Psoas muscle (tissue), 8 donors: ENCODE measurements around the gene LRRC52. TPM values are rescaled to one million over a fixed set of nuclear protein-coding genes. Genes with fewer than 3 reads are reported as not detected.
"Not testable (repeated sequence)": the region's sequence is repeated elsewhere in the genome, so short reads cannot be mapped to it uniquely, and the experiment has no call there.

ENCODE experiments used
- ATAC-seq, 4 donors: fragments of 200-7000 bp; cut with Tn5 transposase; one replicate each; pipeline ENCODE4 v1.9.1; 2020; ENCODE audit warnings: moderate library complexity in 3 of 4, mild to moderate bottlenecking in 2 of 4
- DNase-seq, 2 donors: peaks; one replicate each; pipeline ENCODE4 v3.0.0-alpha.2; 2020
- H3K27ac ChIP-seq: fragments of 200-600 bp; one replicate; pipeline ENCODE4 v1.8.0; 2022
- H3K27me3 ChIP-seq, 3 donors: fragments of 200-600 bp in 1 of 3; one replicate each; pipeline versions ENCODE4 v1.6.1 to v1.8.0; 2013 to 2022; ENCODE audit warnings: low read length in 2 of 3, mild to moderate bottlenecking in 2 of 3, moderate library complexity in 1 of 3; ENCODE audit not compliant: insufficient read depth in 3 of 3
- H3K36me3 ChIP-seq, 2 donors: fragments of 200-600 bp in 1 of 2; one replicate each; pipeline versions ENCODE4 v1.6.1 to v1.8.0; 2013 to 2022; ENCODE audit warnings: low read depth in 1 of 2, mild to moderate bottlenecking in 1 of 2, moderate library complexity in 1 of 2; ENCODE audit not compliant: insufficient read depth in 1 of 2
- H3K4me1 ChIP-seq: fragments of 200-600 bp; one replicate; pipeline ENCODE4 v1.8.0; 2022
- H3K4me3 ChIP-seq: fragments of 200-600 bp; one replicate; pipeline ENCODE4 v1.8.0; 2022; ENCODE audit warnings: mild to moderate bottlenecking
- H3K9me3 ChIP-seq: fragments of 200-600 bp; one replicate; pipeline ENCODE4 v1.8.0; 2022
- CTCF ChIP-seq: fragments of 200-600 bp; IDR thresholded peaks from one replicate; pipeline ENCODE4 v1.8.0; 2022; ENCODE audit warnings: antibody characterized with exemption
- WGBS, 3 donors: extraction: QIAGEN DNeasy Blood & Tissue Kit; methylation state at CpG; one replicate each; pipeline versions ENCODE4 v1.1.6 to v1.1.7; 2013; 5-methylcytosine and 5-hydroxymethylcytosine counted together
- intact Hi-C, 2 donors: fragments of 100-400 bp; cut with DNase I; formaldehyde crosslinking; loops; one replicate each; pipeline versions ENCODE4 v1.11.0 to v1.14.2; 2022
- polyA plus RNA-seq, 3 donors: library from polyadenylated mRNA; stranded (reverse); fragments of 200-250 nt; gene quantifications; one replicate each; pipeline ENCODE4 v1.2.3, GENCODE V29; 2013
- total RNA-seq, 4 donors: library from RNA; stranded (reverse); fragmentation: NEBNext Ultra II Directional in 2 of 4; extraction: Animal tissue kit (Norgen Biotek cat#: 25700) in 2 of 4; gene quantifications; one replicate each; pipeline versions ENCODE4 v1.2.1 to v1.2.4, GENCODE V29; 2021 to 2023
- donor health status: healthy with polysubstance abuse.
- donor health status: DM: no; HTN: no; CAD: no; lungs with moderate emphysema.
- donor health status: Bipolar disorder and iron deficiency.
- donor health status: healthy.
- donor health status: DM: yes; HTN: yes; CAD: no.
- donor health status: DM: no; HTN: no; CAD: no.
- donor health status: DM: no; HTN: no; CAD: no.
- donor health status: DM: yes; HTN: yes; CAD: no.

LRRC52 gene
- total and polyA plus RNA-seq, 7 donors: 0.08 to 1.2 (median 0.08) TPM; not detected in 4

- WGBS, 3 donors: 72 to 88% (median 88%) methylated on average over 2 of the region's 2 CpGs
- no peaks in the 10 kb centered on the region for H3K9me3 ChIP-seq
- no peak overlapping the region for H3K4me3 ChIP-seq
- H3K27me3 ChIP-seq: no peaks in the 10 kb centered on the region
- intact Hi-C loops: loop anchor here (5.0 kb wide), 2 partner anchors 93 to 313 kb away; partner anchors contain the start of gene ALDH9A1 (in 1 of the 2)
- DNase-seq (no peak), ATAC-seq (no peak)
- no peak overlapping the region for H3K27ac ChIP-seq
- H3K4me1 ChIP-seq: no peaks in the 10 kb centered on the region
- H3K36me3 ChIP-seq: no peaks in the 10 kb centered on the region
- TF ChIP-seq CTCF: no peak
These were observed 60.0 kb downstream of the LRRC52 start for GRCh38 chr1:165603810-165604209.

GRCh38 chr1:165605246-165605645 is 61.4 kb downstream of the LRRC52 start:
- H3K4me3 ChIP-seq: no peak overlapping the region
- intact Hi-C loops: no loop called here
- H3K27me3 ChIP-seq: no peaks in the 10 kb centered on the region
- H3K36me3 ChIP-seq: no peaks in the 10 kb centered on the region
- 84 to 94% (median 88%) methylated on average over 4 of the region's 4 CpGs for WGBS, 3 donors
- no peaks in the 10 kb centered on the region for H3K4me1 ChIP-seq
- DNase-seq (no peak), ATAC-seq (no peak)
- H3K9me3 ChIP-seq: no peaks in the 10 kb centered on the region
- no peak for TF ChIP-seq CTCF
- no peak overlapping the region for H3K27ac ChIP-seq

- ATAC-seq, H3K4me3 ChIP-seq, H3K4me1 ChIP-seq, DNase-seq, intact Hi-C loops, H3K9me3 ChIP-seq, H3K27me3 ChIP-seq, H3K36me3 ChIP-seq, H3K27ac ChIP-seq: not testable (repeated sequence)
- WGBS, 3 donors: 82 to 92% (median 87%) methylated on average over 12 of the region's 12 CpGs
These were observed 62.9 kb downstream of the LRRC52 start for GRCh38 chr1:165606676-165607075.

GRCh38 chr1:165610866-165611265 is 67.1 kb downstream of the LRRC52 start:
- intact Hi-C loops: no loop called here
- Histone ChIP-seq H3K9me3 (no peaks in the 10 kb centered on the region), H3K4me3 (no peak overlapping the region), H3K36me3 (no peaks in the 10 kb centered on the region), H3K27ac (no peak overlapping the region), H3K27me3 (no peaks in the 10 kb centered on the region), H3K4me1 (no peaks in the 10 kb centered on the region)
- DNase-seq: no peak
- WGBS, 3 donors: 36 to 54% (median 46%) methylated on average over 1 of the region's 1 CpG
- ATAC-seq: no peak
- no peak for TF ChIP-seq CTCF

GRCh38 chr1:165612062-165612461 is 68.3 kb downstream of the LRRC52 start:
- H3K9me3 ChIP-seq: no peaks in the 10 kb centered on the region
- H3K36me3 ChIP-seq: no peaks in the 10 kb centered on the region
- H3K4me1 ChIP-seq: no peaks in the 10 kb centered on the region
- ATAC-seq (no peak), DNase-seq (no peak)
- 90 to 91% (median 90%) methylated on average over 3 of the region's 3 CpGs for WGBS, 3 donors
- intact Hi-C loops: no loop called here
- no peak overlapping the region for H3K4me3 ChIP-seq
- H3K27me3 ChIP-seq: no peaks in the 10 kb centered on the region
- TF ChIP-seq CTCF: no peak
- no peak overlapping the region for H3K27ac ChIP-seq

Other genes starting within 250 kb of the LRRC52 start
- gene LMX1A, start 187.3 kb upstream of the LRRC52 start, total RNA-seq: under 1 TPM in 2 of 4 donors, not detected in 2; 0.25 to 0.36 TPM
- gene LMX1A, start 187.3 kb upstream of the LRRC52 start, polyA plus RNA-seq: under 1 TPM in 2 of 3 donors, not detected in 1; 0.04 to 0.07 TPM
- gene RXRG, start 98.9 kb upstream of the LRRC52 start, total RNA-seq: 10 to 100 TPM in 2 of 4 donors, 1 to 10 TPM in 2; 2.8 to 20.4 (median 10.7) TPM
- gene RXRG, start 98.9 kb upstream of the LRRC52 start, polyA plus RNA-seq: 10 to 100 TPM in 2 of 3 donors, 1 to 10 TPM in 1; 7.1 to 45.9 (median 17.4) TPM
- 100 to 1,000 TPM; 223 to 318 (median 258) TPM for gene MGST3, start 87.2 kb downstream of the LRRC52 start, total RNA-seq
- 100 to 1,000 TPM; 177 to 329 (median 233) TPM for gene MGST3, start 87.2 kb downstream of the LRRC52 start, polyA plus RNA-seq
- gene ALDH9A1, start 154.6 kb downstream of the LRRC52 start, total RNA-seq: 10 to 100 TPM; 40.9 to 69.3 (median 49.9) TPM
- gene ALDH9A1, start 154.6 kb downstream of the LRRC52 start, polyA plus RNA-seq: 10 to 100 TPM; 30.4 to 37.0 (median 33.6) TPM
- gene TMCO1, start 224.9 kb downstream of the LRRC52 start, total RNA-seq: 10 to 100 TPM; 31.5 to 41.9 (median 33.4) TPM
- gene TMCO1, start 224.9 kb downstream of the LRRC52 start, polyA plus RNA-seq: 10 to 100 TPM; 38.6 to 90.2 (median 86.0) TPM